ENCODE data around the gene PRKD1.

PRKD1 gene

DNA sequence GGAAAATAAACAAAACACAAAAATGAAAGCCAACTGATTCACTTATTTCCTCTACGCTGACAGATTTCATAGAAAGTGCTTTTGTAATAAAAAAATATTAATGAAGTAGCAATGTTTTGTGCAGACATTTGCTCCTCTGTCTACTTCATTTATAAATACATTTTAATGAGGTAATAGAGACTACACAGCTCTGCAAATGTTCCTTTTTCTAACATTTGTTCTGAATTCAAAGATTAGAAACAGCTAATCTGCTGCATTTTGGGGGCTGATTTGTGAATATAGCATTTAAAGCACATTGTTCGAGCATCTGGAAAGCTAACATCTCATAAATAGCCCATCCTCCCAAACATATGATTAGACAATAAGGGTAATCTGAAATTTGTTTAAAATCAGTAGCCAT, 97.8 kb downstream of the PRKD1 start:
- no peak for DNase-seq

DNA sequence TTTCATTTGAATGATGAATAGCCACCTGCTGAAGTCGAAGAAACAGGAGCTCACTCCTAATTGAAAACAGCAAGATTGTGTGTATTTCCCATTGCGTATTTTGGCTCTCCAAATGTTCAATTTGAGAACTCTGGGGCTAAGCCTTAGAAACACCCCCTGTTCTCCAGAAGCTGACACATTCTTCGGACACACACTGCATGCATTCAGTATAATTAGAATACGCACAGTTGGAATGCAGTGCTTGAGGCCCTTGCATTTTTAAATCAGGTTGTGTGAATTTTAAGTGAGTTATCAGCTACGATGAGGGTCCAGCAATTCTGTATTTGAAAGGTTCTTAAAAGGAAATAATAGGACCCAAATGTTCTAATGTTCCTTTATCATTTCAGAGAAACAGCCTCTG, 103.8 kb downstream of the PRKD1 start:
- no peak for DNase-seq

GRCh38 chr14:29822430-29822709, 105.3 kb downstream of the PRKD1 start:
- peak in 1 of 2 experiments; percentile 67 for DNase-seq

DNA sequence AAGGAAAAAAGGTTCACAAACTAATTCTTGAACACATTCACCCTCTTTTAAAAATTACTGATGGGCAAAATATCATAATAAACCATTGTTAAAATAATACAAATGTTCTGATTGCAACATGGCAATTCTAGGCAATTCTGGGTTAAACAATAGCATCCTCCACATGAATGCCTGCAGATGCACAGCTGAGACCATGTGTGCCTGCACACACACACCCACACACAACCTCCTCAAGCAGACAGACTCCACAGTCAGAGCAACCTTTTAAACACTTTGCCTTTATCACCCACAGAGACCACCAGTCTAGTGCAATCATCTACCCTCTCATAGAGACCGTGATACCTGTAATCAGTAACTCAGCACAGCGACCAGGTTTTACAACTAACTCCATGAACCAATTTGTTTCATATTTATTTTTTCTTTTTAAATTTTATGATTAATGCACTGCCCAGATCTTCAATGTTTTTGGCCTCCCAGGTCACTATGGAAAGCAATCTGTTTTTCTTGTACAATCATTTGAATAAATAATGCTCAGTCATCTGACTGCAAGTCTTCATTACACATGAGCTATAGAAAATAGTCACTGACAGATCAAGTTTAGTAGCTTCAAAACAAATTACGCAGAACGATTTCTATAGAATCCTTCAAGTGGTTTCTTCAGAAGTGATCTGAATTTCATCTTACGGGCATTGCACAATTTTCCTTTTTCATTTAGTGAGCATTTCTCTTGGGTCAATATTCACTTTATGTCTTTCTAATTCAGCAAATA, 105.8 kb downstream of the PRKD1 start:
- DNase-seq: peak in 1 of 2 experiments; percentile 18

DNA sequence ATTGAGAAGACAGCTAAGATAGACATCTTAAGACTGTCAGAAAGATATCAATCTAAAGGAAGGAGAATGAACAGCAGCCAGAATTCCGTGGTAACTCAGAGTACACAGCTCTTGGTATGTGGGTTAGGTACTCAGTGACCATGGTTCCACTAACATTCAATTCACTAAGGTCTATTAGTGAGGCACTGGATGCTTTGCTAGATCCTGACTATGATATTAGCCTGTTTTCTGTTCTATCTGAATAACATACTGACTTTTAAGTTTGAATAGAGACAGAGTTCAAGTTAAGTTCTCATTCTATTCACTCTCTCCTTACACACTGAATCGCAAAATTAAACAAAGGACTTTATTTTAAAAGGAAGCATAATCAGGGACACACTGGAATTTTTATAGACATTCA, 106.4 kb downstream of the PRKD1 start:
- DNase-seq: no peak

GRCh38 chr14:29820785-29821184, 106.9 kb downstream of the PRKD1 start:
- no peak for DNase-seq

DNA sequence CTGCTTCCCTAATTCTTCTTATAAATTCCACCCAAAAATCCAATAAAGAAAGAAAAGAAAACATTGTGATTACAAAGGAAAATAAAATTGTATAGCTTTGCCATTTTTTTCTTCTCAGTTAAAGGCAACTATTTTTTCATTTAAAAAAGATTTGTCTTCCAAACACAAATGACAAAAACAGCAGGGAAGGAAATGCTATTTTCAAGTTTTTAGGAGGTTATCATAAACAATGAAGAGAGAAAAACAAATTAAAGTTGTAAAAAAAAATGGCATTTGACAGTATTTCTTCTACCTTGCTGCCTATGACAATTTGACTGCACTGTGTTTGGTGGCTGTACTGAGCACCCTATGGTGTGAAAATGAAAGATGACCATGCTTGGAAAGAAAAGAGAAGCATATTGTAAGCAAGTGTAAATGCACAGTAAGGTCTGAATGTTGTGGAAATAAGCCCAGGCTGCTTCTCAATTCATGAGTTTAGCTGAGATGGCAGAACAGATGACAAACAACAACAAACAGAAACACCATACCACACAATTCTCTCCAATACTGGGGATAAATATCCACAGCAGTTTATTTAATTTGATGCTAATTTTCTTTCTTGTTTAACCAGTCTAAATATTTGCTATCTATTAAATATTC, 109.8 kb downstream of the PRKD1 start:
- DNase-seq: no peak

DNA sequence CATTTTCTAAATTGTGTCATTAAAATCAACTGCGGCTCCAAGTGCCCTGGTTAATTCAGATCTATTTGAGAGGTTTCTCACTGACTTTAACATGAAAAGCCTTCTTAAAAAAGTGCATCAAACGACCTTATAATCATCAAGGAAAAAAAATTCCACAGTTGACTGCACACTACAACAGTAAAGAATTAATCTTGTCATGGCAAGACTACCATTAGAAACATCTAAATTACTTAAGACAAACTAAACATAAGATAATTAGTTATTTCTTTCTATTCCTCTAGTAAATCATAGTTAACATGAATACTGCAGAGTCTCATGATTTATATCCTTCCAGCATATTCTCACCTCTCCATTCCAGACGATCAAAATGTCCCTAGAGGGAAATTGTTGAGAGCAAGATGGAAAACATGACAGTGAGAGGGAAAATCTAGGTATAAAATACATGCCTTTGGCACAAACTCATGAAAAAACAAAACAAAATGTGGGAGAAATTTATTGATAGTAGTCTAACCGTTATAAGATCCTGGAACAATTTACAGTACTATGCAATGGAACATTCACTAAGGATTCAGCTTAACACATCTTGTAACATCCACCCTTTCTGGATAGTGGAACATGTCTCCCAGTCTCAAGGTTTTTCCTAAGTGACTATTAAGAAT, 112.5 kb downstream of the PRKD1 start:
- no peak for DNase-seq

- DNase-seq: no peak
Measured at GRCh38 chr14:29814156-29815015, 113.3 kb downstream of the PRKD1 start.

GRCh38 chr14:29810682-29811081, 117.0 kb downstream of the PRKD1 start:
- no peak for DNase-seq

DNA sequence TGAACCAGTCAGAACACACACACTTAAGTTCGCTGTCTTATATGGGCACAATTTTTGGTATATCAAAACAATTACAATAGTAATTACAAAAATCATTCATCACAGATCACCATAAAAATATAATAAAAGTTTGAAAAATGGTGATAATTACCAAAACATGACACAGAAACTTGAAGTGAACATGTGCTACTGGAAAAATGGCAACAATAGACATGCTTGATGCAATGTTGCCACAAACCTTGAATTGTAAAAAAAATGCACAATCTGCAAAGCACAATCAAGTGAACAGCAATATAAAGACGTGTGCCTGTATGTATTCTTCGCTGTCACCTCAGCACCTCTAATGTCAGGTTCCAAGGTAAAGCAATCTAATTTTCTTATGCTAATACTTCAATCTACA, 117.6 kb downstream of the PRKD1 start:
- no peak for DNase-seq

DNA sequence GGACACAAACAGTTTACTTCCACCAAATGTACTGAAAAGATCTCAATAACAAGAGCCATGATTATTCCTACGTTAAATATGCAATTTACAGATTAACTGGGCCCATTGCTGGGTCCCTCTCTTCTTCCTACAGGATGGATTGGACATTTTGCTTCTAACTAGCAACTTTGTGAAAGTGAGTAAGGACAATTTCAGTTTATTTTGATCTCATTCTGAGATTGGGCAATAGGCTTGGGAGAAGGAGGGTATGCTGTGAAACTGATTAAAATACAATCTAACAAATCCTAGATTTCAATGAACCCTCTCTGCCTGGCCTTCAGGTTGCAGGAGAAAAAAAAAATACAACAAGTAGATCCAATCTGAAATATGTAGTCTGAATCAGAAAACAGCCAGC, 121.5 kb downstream of the PRKD1 start:
- DNase-seq: no peak

DNA sequence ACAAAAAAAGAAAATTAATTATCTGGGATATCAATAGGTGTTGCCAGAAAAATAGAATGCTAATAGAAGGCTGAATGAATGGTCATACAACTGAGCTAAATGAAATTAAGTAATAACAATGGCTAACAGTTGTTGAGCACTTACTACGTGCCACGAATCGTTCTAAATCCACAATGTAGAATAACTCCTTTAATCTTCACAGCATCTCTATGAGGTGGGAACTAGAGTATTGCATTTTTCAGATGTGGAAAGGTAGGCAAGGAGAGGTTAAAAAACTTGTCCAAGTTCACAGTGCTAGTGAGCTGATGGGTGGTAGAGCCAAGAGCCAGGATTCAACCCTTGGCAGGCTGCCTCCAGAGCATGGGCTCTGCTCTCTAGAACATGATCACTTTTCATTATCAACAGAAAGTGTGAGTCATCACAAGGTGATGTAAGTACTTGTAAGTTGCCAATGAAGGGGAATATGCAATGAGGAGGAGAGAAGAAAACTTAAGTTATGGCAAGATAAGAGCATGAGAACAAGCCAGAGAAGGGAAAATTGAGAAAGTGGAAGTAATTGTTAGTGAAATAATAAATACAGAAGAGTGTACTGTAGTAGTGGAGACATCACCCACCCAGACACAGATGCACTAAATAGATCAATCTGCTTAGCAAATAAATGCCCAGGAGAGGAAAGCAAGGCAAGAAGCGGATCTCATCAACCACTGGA, 122.1 kb downstream of the PRKD1 start:
- DNase-seq: peak in 1 of 2 experiments; percentile 34

- DNase-seq: no peak
Measured at GRCh38 chr14:29804481-29805266, 123.0 kb downstream of the PRKD1 start.

DNA sequence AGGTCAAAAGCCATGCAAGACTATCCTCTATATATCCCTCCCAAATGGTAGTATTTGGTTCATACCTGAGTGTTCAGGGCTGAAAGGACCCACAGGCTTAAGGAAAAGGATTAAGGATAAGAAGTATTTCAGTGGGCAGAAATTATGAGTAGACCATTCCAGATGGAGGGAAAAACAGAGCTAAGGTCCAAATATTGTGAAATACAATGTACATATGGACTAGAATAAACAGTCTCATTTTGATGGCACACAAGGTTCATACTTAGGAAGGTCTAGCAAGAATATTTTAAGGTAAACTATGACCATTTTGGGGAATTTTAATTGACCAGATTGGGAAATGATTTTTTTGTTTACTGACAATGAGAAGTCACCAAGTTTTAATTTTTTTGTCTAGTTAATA, 124.6 kb downstream of the PRKD1 start:
- DNase-seq: no peak

DNA sequence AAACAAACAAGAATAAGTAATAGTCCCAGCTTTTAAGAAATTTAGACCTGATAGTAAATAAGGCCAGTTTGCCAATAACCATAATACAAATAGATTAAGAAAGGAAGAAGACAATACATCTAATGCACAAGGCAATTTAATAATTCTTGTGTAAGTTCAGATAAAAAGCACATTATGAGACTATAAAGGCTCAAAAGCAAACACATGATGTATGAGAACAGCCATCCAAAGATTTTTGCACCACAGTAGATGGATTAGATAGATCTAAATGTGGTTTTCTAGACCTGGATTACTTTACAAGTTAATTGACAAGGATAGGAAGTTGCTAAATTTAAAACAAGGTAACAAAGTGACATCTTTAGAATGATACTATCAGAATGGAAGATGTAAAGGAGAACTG, 125.4 kb downstream of the PRKD1 start:
- DNase-seq: no peak

DNA sequence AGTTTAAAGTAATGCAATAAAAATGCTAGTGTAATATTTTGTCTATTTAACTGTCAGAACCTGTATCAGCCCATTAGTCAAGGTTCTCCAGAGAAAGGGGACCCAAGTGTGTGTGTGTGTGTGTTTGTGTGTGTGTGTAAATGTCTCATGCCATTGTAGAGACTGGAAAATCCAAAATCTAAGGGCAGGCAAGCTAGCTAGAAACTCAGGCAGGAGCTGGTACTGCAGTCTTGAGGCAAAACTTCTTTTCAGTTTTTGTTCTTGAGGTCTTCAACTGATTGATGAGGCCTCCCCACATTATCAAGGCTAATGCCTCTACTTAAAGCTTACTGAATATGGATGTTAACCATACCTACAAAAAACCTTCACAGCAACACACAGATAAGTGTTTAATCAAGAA, 126.7 kb downstream of the PRKD1 start:
- no peak for DNase-seq

DNA sequence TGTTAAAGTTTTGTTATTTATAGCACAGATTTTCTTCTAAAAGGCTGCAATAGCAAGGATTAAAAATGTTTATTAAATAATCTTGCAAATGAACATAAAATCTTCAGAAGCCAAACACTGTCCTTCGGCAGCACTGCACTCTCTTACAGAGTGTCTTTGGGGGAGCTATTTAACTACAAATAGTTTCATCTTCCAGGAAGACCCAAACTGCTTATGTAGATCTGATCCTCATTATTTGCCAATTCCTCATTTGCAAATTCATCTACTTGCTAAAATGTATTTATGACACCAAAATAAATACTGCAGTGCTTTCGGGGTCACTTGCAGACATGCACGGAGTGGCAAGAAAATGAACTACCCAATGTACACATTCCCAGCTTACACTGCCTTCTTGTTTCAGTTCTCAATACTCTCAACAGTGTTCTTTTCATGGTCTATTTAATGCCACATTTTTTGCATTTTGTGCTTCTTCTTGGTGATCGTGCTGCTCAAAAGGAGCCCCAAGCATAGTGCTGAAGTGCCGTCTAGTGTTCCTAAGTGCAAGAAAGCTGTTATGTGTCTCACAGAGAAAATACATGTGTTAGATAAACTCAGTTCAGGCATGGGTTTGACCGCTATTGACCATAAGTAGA, 128.1 kb downstream of the PRKD1 start:
- no peak for DNase-seq

DNA sequence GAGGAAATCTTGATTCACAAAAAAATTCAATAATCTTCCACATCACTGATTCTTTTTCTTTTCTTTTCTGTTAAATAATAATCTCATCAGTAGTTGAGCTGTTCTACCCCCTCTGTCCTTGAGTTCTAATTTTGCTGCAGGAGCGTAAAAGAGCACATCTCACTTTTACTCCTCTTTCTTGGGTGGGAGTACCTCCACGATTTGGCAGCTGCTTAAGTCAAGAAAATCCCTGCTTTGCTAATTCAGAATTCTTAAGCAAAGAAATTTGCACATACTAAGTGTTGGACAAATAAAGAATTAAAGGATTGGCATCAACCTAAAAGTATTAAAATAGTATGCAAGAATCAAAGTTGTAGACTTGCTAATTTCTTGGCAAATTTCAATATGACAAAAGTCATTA, 128.8 kb downstream of the PRKD1 start:
- no peak for DNase-seq

- no peak for DNase-seq
Measured at GRCh38 chr14:29798108-29798663, 129.5 kb downstream of the PRKD1 start.

DNA sequence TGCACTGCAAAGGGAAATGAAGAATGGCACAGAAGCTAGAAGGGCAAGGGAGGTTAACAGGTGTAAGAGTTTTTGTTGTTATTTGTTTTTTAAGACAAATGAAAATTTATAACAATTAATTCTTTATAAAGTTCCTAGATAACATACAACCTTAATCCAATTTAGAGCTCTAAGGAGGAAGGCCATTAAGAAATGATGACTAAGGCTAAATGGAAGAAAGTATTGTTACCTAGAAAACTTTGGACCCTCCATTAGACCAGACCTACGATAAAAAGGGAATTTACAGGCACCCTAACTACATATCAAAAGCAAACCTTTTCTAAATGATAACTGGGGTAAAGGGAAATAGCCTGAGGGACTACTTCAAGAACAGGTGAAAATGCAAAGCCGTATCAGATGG, 130.8 kb downstream of the PRKD1 start:
- DNase-seq: no peak

Measured in NCI-H1930 (cell line).